ENCODE results near the gene BRD1.

DNA sequence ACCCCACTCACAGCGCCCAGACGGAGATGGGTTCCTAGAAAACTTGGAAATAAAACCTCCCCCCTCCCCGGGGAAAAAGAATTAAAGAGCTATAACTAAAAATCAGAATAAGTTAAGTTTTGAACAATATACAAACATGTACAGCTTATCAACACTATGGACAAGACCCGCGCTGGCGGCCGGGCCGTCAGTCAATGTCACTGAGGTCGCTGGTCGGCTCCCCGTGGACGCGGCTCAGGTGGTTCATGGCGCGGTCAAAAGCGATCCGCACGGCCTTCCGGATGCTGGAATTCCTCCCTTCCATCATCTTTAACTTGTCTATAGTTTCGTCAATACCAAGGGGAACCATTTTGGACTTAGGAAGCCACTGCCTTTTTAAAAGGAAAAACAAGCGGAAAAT is 53.6 kb downstream of the BRD1 start:
- TF ChIP-seq, protein P1, sequence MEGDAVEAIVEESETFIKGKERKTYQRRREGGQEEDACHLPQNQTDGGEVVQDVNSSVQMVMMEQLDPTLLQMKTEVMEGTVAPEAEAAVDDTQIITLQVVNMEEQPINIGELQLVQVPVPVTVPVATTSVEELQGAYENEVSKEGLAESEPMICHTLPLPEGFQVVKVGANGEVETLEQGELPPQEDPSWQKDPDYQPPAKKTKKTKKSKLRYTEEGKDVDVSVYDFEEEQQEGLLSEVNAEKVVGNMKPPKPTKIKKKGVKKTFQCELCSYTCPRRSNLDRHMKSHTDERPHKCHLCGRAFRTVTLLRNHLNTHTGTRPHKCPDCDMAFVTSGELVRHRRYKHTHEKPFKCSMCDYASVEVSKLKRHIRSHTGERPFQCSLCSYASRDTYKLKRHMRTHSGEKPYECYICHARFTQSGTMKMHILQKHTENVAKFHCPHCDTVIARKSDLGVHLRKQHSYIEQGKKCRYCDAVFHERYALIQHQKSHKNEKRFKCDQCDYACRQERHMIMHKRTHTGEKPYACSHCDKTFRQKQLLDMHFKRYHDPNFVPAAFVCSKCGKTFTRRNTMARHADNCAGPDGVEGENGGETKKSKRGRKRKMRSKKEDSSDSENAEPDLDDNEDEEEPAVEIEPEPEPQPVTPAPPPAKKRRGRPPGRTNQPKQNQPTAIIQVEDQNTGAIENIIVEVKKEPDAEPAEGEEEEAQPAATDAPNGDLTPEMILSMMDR (IDR thresholded peaks at IDR 0.05): no peak
- TF ChIP-seq EP300 (IDR thresholded peaks at IDR 0.05) (no peak), POLR2A (IDR thresholded peaks at IDR 0.05) (no peak)
